SK-N-SH (cell line): Measurements from ENCODE around the gene DYNLRB1. TPM values are rescaled to one million over a fixed set of nuclear protein-coding genes. Genes with fewer than 3 reads are reported as not detected.
"Not testable (repeated sequence)": the region's sequence is repeated elsewhere in the genome, so short reads cannot be mapped to it uniquely, and the experiment has no call there.

Experiments
- CTCF ChIA-PET: fragments of 300-600, 350-600 bp; formaldehyde crosslinking; extraction: SDS; loops from one replicate; lab custom pipeline; 2021; lab: Yijun Ruan, JAX
- POLR2A ChIA-PET: fragments of 350-600 bp; sonication (Branson Sonifier 250); formaldehyde crosslinking; extraction: SDS; loops from one replicate; lab custom pipeline; 2020; ENCODE audit warnings: antibody characterized with exemption, inconsistent platforms; lab: Yijun Ruan, JAX
- DNase-seq: peaks from one replicate; pipeline ENCODE4 v3.0.0; 2012
- H2AFZ ChIP-seq: fragments of 200-600 bp; sonication (generic); 2 replicates; pipeline ENCODE4 v1.8.1; 2016; ENCODE audit warnings: antibody characterized with exemption, mild to moderate bottlenecking, low read depth
- H3F3A ChIP-seq: fragments of 200-600 bp; sonication (generic); replicated peaks from 2 replicates; pipeline ENCODE3; 2016; ENCODE audit warnings: antibody characterized with exemption, mild to moderate bottlenecking; ENCODE audit not compliant: insufficient read depth
- H3K27ac ChIP-seq, 2 experiments: fragments of 200-500 bp in 1 of 2; fragments of 200-600 bp in 1 of 2; sonication (Bioruptor generic) in 1 of 2; sonication (generic), shearing (Covaris generic) in 1 of 2; 2 replicates each; pipeline versions ENCODE4 v1.5.1 to v1.6.1; 2014 to 2016; ENCODE audit warnings: low read depth in 2 of 2, inconsistent platforms in 1 of 2, low read length in 1 of 2, mild to moderate bottlenecking in 1 of 2, mixed read lengths in 1 of 2
- H3K27me3 ChIP-seq: fragments of 200-600 bp; sonication (generic), shearing (Covaris generic); 2 replicates; pipeline ENCODE4 v1.6.1; 2016; ENCODE audit warnings: mixed run types; ENCODE audit not compliant: insufficient read depth
- H3K36me3 ChIP-seq, 2 experiments: fragments of 200-500 bp in 1 of 2; fragments of 200-600 bp in 1 of 2; sonication (Bioruptor generic) in 1 of 2; sonication (generic) in 1 of 2; replicated peaks in 1 of 2; 2 replicates each; pipeline versions ENCODE3 to v1.5.1; 2014 to 2016; ENCODE audit warnings: low read length in 1 of 2, mild to moderate bottlenecking in 1 of 2; ENCODE audit not compliant: insufficient read depth in 2 of 2, control insufficient read depth in 1 of 2
- H3K4me1 ChIP-seq, 2 experiments: fragments of 200-500 bp in 1 of 2; fragments of 200-600 bp in 1 of 2; sonication (Bioruptor generic) in 1 of 2; sonication (generic), shearing (Covaris generic) in 1 of 2; 2 replicates each; pipeline versions ENCODE4 v1.5.1 to v1.6.1; 2014 to 2016; ENCODE audit warnings: low read depth in 1 of 2, low read length in 1 of 2, mixed run types in 1 of 2; ENCODE audit not compliant: insufficient read depth in 2 of 2, control insufficient read depth in 1 of 2
- H3K4me2 ChIP-seq: fragments of 200-600 bp; sonication (generic), shearing (Covaris generic); 2 replicates; pipeline ENCODE4 v1.6.1; 2017; ENCODE audit warnings: mixed run types
- H3K4me3 ChIP-seq, 2 experiments: fragments of 200-500 bp in 1 of 2; fragments of 200-600 bp in 1 of 2; sonication (Bioruptor generic) in 1 of 2; sonication (generic), shearing (Covaris generic) in 1 of 2; 2 replicates each; pipeline versions ENCODE4 v1.5.1 to v1.8.1; 2014 to 2016; ENCODE audit warnings: low read depth in 2 of 2, inconsistent platforms in 1 of 2, low read length in 1 of 2, mild to moderate bottlenecking in 1 of 2, mixed read lengths in 1 of 2, moderate library complexity in 1 of 2
- H3K79me2 ChIP-seq: fragments of 200-600 bp; sonication (generic); 2 replicates; pipeline ENCODE4 v1.8.1; 2017; ENCODE audit warnings: mild to moderate bottlenecking; ENCODE audit not compliant: insufficient read depth
- H3K9ac ChIP-seq: fragments of 200-600 bp; sonication (generic); 2 replicates; pipeline ENCODE4 v1.6.1; 2017; ENCODE audit warnings: mixed run types
- H3K9me2 ChIP-seq: fragments of 200-600 bp; sonication (generic); 2 replicates; pipeline ENCODE4 v1.6.1; 2017; ENCODE audit warnings: mixed run types
- H3K9me3 ChIP-seq: fragments of 200-600 bp; sonication (generic); 2 replicates; pipeline ENCODE4 v1.6.1; 2017; ENCODE audit warnings: mixed run types, mild to moderate bottlenecking, moderate library complexity
- H4K20me1 ChIP-seq: fragments of 200-600 bp; sonication (generic); 2 replicates; pipeline ENCODE4 v1.6.1; 2017; ENCODE audit warnings: mild to moderate bottlenecking, mixed run types; ENCODE audit not compliant: insufficient read depth
- CHD2 ChIP-seq: fragments of 150-350 bp; IDR thresholded peaks from 2 replicates; pipeline ENCODE4 v1.6.1; 2018; ENCODE audit warnings: low read length; ENCODE audit not compliant: partially characterized antibody
- EP300 ChIP-seq, 2 experiments: IDR thresholded peaks; 2 replicates each; pipeline versions ENCODE4 v1.4.0 to v1.6.1; 2012; ENCODE audit warnings: borderline replicate concordance in 1 of 2, low read depth in 1 of 2, low read length in 1 of 2
- EZH2phosphoT487 ChIP-seq: fragments of 200-600 bp; sonication (generic); IDR thresholded peaks from 2 replicates; pipeline ENCODE4 v1.6.1; 2017; ENCODE audit warnings: low read depth, mixed run types, mild to moderate bottlenecking, antibody characterized with exemption, moderate library complexity, borderline replicate concordance
- FOSL2 ChIP-seq: IDR thresholded peaks from 2 replicates; pipeline ENCODE4 v1.4.0; 2012; ENCODE audit warnings: low read depth, mild to moderate bottlenecking, moderate library complexity, borderline replicate concordance
- FOXM1 ChIP-seq: IDR thresholded peaks from 2 replicates; pipeline ENCODE4 v1.4.0; 2012; ENCODE audit warnings: low read depth, mild to moderate bottlenecking
- GABPA ChIP-seq: IDR thresholded peaks from 2 replicates; pipeline ENCODE4 v1.4.0; 2012; ENCODE audit warnings: low read depth, mild to moderate bottlenecking
- JUND ChIP-seq: IDR thresholded peaks from 2 replicates; pipeline ENCODE4 v1.4.0; 2012
- MEF2A ChIP-seq: IDR thresholded peaks from 2 replicates; pipeline ENCODE4 v1.4.0; 2012; ENCODE audit warnings: low read depth, borderline replicate concordance
- MXI1 ChIP-seq: IDR thresholded peaks from 2 replicates; pipeline ENCODE4 v1.6.1; 2012; ENCODE audit warnings: mild to moderate bottlenecking, low read depth, low read length, improper control_type of control experiment
- RXRA ChIP-seq: IDR thresholded peaks from 2 replicates; pipeline ENCODE4 v1.4.0; 2012; ENCODE audit warnings: low read depth, mild to moderate bottlenecking, borderline replicate concordance
- SMC3 ChIP-seq: IDR thresholded peaks from 2 replicates; pipeline ENCODE4 v1.6.1; 2012; ENCODE audit warnings: low read depth, low read length, improper control_type of control experiment
- TCF12 ChIP-seq: IDR thresholded peaks from 2 replicates; pipeline ENCODE4 v1.4.0; 2012
- TEAD4 ChIP-seq: IDR thresholded peaks from 2 replicates; pipeline ENCODE4 v1.4.0; 2012; ENCODE audit warnings: mild to moderate bottlenecking, borderline replicate concordance; ENCODE audit not compliant: insufficient read depth
- YY1 ChIP-seq: IDR thresholded peaks from 2 replicates; pipeline ENCODE4 v1.4.0; 2012; ENCODE audit warnings: low read depth, mild to moderate bottlenecking
- WGBS: methylation state at CpG from one replicate; pipeline ENCODE4 v1.1.6; 2017; ENCODE audit warnings: low lambda C conversion rate; 5-methylcytosine and 5-hydroxymethylcytosine counted together
- polyA plus RNA-seq, 3 experiments: library from polyadenylated mRNA; depleted of rRNA; stranded (reverse); fragments of >200 nt; gene quantifications; 2 replicates each; pipeline ENCODE4 v1.2.3, GENCODE V29; 2012
- TF ChIP-seq, protein P1 (sequence below): IDR thresholded peaks from 2 replicates; pipeline ENCODE4 v1.4.0; 2012; ENCODE audit warnings: low read depth
- TF ChIP-seq, protein P2 (sequence below): IDR thresholded peaks from 2 replicates; pipeline ENCODE4 v1.4.0; 2012; ENCODE audit warnings: low read depth, borderline replicate concordance
- TF ChIP-seq, protein P3 (sequence below): fragments of 200-600 bp; sonication (generic); IDR thresholded peaks from 2 replicates; pipeline ENCODE4 v1.6.1; 2017; ENCODE audit warnings: antibody characterized with exemption, mild to moderate bottlenecking, moderate library complexity

The DYNLRB1 gene
- polyA plus RNA-seq, 1 of the 3 experiments (the other 2 are of a cell fraction), result 402 TPM

DNA sequence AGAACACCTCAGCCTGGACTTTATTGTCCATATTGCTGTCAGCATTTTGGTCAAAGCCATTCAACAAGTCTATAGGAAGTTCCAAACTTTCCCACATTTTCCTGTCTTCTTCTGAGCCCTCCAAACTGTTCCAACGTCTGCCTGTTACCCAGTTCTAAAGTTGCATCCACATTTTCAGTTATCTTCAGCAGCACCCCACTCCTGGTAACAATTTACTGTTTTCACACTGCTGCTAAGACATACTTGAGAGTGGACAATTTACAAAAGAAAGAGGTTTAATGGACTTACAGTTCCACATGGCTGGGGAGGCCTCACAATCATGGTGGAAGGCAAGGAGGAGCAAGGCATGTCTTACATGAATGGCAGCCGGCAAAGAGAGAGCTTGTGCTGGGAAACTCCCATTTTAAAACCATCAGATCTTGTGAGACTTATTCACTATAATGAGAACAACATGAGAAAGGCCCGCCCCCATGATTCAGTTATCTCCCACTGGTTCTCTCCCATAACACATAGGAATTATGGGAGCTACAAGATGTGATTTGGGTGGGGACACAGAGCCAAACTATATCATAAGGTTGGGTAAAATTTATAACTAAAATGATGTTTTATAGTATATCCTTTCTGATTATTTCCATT, 32.5 kb upstream of the DYNLRB1 start:
- H3K9ac ChIP-seq, H3K4me3 ChIP-seq, H4K20me1 ChIP-seq, H3K27ac ChIP-seq, H3K79me2 ChIP-seq, H3K4me2 ChIP-seq, DNase-seq, H3K9me2 ChIP-seq, H3K4me1 ChIP-seq, H3K9me3 ChIP-seq, POLR2A ChIA-PET, H3K27me3 ChIP-seq, H2AFZ ChIP-seq: not testable (repeated sequence)
- H3K36me3 ChIP-seq, result peaks cover 39 to 89% of the 10 kb centered on the region in 2 experiments
- 90% methylated on average over 3 of the region's 3 CpGs for WGBS
- peaks cover 11% of the 10 kb centered on the region for H3F3A ChIP-seq
- CTCF ChIA-PET, result interaction anchor here (0.9 to 4.4 kb wide), 3 partner anchors 10 to 171 kb away, joined by 3 to 19 read pairs (median 4); no protein-coding TSS in a partner anchor

DNA sequence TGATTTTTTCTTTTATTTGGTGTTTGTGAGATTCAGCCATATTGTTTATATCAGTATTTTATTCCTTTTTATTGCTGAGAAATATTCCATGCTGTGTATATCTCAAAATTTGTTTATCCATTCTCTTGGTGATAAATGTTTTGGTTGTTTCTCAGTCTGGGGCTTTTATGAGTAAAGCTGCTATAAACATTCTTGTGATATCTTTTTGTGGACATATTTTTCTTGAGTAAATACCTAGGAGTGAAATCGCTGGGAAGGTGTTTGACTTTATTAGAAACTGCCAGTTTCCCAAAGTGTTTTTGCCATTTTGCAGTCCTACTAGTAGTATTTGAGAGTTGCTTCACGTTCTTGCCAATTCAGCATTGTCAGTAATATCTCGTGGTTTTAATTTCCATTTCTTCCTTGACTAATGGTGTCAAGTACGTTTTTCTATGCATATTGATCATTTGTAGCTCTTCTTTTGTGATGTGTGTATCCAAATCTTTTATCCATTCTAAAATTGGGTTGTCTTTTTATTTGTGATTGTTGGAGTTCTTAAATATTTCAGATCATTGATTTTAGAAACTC, 31.1 kb upstream of the DYNLRB1 start:
- Histone ChIP-seq H3K4me1 (no peaks in the 10 kb centered on the region), H3K36me3 (peaks cover 37 to 86% of the 10 kb centered on the region in 2 experiments), H3K9me3 (no peaks in the 10 kb centered on the region), H3K9me2 (no peaks in the 10 kb centered on the region), H3F3A (peaks cover 11% of the 10 kb centered on the region), H3K4me2 (no peak overlapping the region), H3K4me3 (no peak overlapping the region), H3K27me3 (no peaks in the 10 kb centered on the region), H4K20me1 (no peaks in the 10 kb centered on the region), H3K79me2 (peaks cover 7% of the 10 kb centered on the region; the same call in 1 of the 2 replicates), H3K9ac (no peak overlapping the region), H3K27ac (no peak overlapping the region), H2AFZ (no peak overlapping the region)
- ChIA-PET CTCF (interaction anchor here (1.4 to 4.4 kb wide), 2 partner anchors 12 to 172 kb away, joined by 4 to 19 read pairs; no protein-coding TSS in a partner anchor), POLR2A (no interaction called here)
- no peak for DNase-seq
- no peak for TF ChIP-seq FOXM1
- TF ChIP-seq MEF2A, result no peak
- TF ChIP-seq, protein P1, sequence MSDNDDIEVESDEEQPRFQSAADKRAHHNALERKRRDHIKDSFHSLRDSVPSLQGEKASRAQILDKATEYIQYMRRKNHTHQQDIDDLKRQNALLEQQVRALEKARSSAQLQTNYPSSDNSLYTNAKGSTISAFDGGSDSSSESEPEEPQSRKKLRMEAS, result no peak
- TF ChIP-seq FOSL2, result no peak
- no peak for TF ChIP-seq RXRA
- TF ChIP-seq, protein P2, sequence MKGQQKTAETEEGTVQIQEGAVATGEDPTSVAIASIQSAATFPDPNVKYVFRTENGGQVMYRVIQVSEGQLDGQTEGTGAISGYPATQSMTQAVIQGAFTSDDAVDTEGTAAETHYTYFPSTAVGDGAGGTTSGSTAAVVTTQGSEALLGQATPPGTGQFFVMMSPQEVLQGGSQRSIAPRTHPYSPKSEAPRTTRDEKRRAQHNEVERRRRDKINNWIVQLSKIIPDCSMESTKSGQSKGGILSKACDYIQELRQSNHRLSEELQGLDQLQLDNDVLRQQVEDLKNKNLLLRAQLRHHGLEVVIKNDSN, result no peak
- TF ChIP-seq MXI1, result no peak
- TF ChIP-seq, protein P3, sequence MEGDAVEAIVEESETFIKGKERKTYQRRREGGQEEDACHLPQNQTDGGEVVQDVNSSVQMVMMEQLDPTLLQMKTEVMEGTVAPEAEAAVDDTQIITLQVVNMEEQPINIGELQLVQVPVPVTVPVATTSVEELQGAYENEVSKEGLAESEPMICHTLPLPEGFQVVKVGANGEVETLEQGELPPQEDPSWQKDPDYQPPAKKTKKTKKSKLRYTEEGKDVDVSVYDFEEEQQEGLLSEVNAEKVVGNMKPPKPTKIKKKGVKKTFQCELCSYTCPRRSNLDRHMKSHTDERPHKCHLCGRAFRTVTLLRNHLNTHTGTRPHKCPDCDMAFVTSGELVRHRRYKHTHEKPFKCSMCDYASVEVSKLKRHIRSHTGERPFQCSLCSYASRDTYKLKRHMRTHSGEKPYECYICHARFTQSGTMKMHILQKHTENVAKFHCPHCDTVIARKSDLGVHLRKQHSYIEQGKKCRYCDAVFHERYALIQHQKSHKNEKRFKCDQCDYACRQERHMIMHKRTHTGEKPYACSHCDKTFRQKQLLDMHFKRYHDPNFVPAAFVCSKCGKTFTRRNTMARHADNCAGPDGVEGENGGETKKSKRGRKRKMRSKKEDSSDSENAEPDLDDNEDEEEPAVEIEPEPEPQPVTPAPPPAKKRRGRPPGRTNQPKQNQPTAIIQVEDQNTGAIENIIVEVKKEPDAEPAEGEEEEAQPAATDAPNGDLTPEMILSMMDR, result no peak
- TF ChIP-seq EZH2phosphoT487, result no peak
- no peak for TF ChIP-seq TEAD4
- no peak for TF ChIP-seq GABPA
- TF ChIP-seq TCF12, result no peak
- no peak for TF ChIP-seq YY1
- no peak for TF ChIP-seq CHD2
- TF ChIP-seq SMC3, result no peak
- TF ChIP-seq JUND, result no peak
- no peak for TF ChIP-seq EP300 (IDR thresholded peaks at IDR 0.05; ENCODE audit: borderline replicate concordance in 1 of 2, low read depth in 1 of 2, low read length in 1 of 2)
- 95% methylated on average over 4 of the region's 4 CpGs for WGBS
